Measurements from ENCODE around the gene SORL1-AS1.

Gene SORL1-AS1

DNA sequence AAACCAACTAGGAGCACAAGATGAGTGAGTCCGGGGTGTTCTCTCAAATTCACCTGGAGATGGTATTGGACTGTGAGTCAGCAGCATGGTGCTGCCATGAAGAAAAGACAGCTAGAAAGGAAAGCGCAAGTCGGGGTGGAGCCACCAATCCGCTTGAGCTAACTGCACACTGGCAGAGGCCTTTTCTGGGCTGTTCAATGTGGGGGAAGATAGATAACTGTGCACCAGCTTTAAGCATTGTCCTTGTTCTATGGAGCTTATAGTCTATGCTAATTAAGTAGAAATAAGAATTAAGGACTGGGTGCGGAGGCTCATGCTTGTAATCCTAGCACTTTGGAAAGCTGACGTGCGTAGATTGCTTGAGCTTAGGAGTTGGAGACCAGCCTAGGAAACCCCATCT, 21.9 kb upstream of the SORL1-AS1 start:
- DNase-seq = peak; percentile 43

DNA sequence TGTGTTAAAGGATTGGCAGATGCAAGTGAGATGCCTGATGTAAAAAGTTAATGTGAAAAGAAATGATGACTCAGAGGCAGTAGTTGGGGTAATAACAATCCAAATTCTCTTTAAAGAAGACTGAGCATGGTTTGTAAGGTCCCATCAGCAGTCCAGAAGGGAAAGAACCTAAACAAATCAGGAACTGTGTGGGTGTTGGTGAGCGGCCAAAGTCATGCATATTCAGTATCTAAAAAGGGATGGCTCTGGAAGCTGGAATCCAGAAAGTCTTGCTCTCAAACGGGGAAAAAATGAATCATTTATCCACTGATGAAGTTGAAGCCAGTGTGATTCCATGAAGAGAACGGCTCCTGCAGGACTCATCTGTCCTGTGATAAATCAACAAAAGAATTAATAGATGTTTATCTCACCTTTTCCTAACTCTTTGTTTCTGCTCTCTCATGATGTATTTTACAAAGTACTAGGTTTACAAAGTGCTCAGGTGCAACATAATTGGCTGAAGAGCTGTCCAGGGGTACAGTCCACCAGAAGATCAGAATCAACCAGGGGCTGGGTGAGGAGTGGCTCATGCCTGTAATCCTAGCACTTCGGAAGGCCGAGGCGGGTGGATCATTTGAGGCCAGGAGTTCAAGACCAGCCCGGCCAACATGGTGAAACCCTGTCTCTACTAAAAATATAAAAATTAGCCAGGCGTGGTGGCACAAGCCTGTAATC, 20.5 kb upstream of the SORL1-AS1 start:
- DNase-seq = no peak

DNA sequence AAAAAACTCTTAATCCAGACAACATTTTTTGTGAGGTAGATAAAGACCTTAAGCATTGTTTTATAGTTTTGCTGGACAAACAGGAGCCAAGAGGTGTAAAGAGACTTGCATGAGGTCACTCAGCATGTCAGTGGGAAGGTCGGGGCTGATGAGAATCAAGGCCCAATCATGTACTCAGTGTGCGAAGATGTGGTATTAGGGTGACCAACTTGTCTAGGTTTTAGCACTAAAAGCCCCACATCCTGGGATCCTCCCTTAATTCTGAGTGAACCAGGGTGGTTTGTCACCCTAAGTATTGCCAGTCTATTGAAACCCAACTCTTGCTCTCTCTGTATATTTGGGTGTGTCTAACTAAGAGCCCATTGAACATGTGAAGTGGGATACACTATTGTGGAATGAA, 19.5 kb upstream of the SORL1-AS1 start:
- DNase-seq = no peak

DNA sequence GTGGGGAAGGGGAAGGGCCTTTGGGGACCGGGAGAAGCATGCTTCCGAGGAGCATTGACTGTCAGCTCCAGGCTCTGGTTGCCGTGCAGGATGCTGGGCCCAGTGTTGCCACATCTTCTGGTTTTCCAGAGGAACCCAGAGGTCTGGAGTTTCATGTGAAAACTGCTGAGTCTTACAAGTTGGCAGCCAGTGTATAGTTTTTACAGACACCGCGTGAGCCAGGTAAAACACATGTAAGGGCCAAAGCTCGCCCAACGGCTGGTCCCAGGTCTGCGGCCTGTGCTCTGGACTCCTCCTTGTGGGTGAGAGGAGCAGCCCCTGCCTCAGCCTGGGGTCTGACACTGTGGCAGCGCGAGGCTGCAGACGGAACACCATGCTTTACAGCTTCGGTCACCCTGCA, 18.4 kb upstream of the SORL1-AS1 start:
- no peak for DNase-seq

DNA sequence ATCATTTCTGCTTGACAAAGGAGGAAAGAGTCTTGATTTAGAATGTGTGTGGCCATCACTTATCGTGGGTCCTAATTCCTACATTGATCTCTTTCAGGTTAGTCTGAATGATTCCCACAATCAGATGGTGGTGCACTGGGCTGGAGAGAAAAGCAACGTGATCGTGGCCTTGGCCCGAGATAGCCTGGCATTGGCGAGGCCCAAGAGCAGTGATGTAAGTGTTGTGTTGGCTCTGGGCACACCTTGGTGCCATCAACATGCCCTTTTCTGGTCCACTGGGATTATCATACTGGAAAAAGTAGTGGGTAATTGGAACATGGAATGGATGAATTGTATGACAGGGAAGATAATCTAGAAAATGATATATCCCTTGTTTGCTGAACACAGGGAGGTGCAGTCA, 17.1 kb upstream of the SORL1-AS1 start:
- no peak for DNase-seq

DNA sequence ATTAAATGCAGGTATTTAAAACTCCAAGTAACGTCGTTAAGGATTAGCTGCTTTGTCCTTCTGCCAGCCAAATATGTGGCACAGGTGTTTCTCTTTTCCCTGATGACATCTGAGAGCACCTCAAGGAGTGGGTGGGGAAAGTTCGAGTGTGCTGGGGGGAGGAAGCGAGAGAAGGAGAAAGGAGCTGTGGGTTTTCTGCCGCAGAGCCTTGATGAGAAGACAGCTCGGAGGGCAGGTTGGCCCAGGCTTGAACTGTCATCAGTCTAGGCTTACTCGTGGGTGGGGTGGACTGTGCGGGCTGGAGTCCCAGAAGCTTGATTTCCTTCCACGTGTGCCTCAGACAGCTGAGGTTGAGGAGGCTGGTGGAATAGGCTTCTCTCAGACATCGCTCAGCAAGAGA, 15.2 kb upstream of the SORL1-AS1 start:
- peak; percentile 38 for DNase-seq

DNA sequence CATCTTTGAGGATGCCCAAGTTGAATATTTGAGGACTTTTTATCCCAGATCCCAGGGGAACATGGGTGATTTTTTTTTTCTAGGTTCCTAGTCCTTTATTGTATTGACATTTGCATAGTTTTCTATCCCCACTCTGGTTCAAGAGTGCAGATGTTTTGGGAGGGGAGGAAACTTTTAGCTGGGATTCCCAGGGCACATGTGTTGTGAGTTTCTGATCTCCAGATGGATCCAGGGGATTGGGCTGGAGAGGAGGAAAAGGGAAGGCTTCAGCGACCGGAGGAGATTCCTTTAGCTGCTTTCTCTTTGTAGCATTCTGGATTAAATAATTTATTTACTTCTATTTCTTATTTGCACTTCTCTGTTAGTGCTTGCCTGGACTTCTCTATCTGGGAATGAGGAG, 14.7 kb upstream of the SORL1-AS1 start:
- DNase-seq = no peak

DNA sequence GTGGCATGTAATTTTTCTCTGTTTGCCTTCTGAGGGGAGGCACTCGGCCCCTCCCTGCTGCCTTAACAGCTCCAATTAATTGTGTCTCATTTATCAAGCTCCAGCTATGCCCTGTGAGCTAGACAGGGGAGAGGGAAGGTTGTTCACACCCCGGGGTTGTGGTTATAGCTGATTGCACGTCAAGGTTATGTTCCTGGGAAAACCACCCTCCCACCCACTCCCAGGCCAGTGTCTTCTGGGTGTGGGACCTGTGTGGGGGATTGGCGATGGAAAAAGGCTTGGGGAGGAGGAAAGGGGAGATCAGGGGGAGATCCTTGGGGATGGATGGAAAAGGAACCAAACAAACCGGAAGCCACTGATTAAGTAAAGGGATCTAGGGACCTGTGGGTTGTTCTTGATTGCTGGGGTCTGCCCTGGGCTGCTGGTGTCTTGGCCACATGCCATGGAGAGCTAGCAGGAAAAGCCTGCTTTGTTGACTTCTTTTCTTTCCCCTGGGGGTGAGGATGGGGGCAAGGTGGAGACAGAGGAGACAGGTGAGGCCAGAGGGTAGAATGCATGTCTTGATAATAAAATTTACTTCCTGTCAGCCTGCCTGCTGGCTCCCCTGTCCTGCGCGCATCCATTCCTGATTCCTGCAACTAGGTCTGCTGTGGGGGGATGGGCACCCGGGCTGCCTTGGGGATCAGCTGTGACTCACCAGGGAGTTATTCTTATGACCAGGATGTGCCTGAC, 13.5 kb upstream of the SORL1-AS1 start:
- DNase-seq = peak; percentile 63

DNA sequence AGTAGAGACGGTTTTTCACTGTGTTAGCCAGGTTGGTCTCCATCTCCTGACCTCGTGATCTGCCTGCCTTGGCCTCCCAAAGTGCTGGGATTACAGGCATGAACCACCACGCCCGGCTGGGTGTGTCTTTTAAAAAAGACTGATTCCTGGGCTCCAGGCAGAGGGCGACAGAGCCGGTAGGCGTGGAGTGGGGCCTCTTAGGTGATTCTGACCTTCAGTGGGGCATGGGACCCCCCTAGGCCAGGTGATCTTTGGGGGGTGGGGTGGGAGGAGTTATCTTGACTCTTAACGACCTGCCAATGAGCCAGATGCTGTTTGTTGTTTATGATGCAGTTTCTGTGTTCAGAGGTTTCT, 12.9 kb upstream of the SORL1-AS1 start:
- no peak for DNase-seq

DNA sequence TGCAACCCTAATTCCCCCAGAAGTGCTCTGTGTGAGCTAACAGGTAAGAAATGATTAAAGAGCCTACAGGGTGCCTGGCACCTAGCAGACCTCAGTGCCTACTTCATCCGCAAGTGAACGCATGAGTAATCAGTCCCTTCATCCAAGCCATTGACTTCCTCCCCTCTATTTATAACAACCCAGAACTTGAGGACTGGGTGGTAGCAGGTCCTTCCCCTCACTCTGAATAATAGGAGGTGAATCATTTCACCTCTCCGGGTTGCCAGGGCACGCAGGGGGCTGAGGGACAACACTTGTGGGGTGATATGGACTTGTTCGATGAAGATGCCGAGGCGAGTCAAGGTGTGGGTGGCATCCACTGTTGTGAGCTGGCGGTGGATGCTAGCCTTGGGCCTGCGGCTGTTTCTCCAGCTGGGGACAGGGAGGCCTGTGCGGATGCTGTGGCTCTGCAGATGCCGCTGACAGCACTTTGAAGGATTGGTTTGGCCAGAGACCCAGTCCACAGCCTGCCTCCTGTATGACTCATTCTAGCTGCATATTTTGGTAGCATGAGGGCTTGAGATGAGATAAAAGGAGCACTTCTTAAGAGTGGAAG, 11.7 kb upstream of the SORL1-AS1 start:
- peak; percentile 90 for DNase-seq

DNA sequence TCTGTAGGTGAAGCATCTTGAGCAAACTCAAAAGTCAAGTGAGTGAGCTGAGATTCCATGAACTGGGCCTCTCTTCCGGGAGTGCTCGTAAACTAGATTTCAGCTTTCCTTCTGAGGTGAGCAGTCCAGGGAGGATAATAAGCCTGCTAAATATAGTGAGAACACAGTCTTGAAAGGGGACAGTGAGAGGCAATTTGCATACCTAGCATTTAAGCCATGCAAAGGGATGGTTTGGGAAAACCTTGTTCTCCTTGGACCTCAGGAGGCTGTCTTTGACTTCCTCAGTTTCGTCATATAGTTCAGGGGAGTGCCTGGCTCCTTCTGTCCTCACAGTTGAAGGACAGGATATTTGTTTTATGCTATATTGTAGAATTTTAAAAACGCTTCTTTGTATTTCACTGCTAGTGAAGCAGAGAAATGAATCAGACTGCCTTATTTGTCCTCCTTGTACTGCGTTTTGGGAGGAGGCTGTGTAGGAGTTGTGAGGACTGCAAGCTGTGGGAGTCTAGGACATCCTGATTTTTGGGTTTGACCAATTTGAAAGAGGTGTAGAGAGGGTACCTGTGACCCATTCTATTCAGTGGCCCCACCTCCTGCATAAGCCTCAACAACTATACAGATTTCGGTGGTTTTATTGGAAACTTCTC, 11.0 kb upstream of the SORL1-AS1 start:
- no peak for DNase-seq

DNA sequence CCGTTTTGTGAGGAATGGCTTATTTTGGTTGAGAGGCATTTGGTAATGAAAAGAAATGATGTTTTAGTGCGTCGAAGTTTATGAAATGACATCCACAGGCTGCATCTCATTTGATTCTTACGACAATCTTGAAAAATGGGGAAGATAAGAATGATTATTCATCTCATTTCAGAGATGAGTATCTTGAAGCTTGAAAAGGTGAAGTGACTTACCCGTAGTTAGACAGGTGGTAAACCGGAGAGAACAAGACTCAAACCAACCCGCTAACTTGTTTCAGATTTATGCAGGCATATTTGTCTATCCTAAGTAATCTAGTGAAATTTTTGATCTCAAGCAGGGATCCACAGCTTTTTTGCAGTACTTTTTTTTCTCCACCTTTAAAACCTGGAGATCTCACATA, 9.1 kb upstream of the SORL1-AS1 start:
- no peak for DNase-seq

DNA sequence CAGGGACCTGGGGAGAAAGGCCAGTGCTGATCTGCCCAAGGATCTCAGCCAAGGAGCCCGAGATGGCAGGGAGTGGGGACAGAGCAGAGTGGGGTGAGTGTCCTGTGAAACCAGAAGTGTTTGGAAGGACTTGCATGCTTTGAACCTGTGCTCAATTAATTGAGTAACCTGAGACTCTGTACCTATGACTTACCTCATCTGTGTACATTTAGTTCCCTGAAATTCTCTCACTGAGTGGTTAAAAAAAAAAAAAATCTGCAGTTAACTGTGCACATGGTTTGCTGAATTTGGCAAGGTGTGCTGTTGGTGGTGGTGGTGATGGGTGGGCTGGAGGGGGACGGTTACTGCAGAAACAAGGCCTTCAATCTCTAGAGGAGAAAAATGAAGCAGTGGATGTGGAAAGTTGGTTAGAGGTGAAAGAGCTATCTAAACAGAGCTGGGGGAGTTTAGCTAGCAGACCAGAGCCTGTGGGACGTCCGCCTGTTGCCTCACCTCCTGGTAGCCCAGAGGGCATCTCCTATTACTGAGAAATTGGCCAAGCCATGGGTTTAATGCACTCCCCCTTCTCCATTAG, 8.3 kb upstream of the SORL1-AS1 start:
- DNase-seq = no peak

DNA sequence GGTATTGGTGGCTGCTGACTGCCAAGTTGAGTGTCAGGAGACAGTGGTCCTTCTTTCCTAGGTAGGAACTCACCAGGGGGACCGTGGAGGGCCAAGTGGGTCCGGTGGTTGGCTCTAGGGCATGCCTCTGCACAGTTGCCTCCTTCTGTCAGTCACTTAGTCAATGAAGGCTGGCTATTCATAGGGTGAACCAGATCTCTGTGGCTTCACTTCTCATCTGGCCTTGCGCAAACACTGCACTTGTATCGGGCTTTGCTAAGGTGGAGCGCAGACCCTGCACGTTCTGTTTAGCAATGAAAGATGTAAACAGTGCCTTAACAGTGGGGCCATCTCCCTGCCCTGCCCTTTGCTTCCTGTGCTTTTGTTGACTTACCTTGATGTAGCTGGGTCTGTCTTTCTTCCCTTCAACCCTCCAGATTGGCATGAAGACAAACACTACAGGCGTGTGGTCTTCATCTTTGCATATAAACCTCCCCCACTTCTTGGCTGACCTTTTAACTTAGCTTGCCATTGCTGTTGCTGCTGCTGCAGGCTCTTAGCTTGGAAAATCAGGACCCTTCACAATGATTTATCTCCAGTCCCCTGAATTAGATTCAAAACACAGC, 6.7 kb upstream of the SORL1-AS1 start:
- no peak for DNase-seq

DNA sequence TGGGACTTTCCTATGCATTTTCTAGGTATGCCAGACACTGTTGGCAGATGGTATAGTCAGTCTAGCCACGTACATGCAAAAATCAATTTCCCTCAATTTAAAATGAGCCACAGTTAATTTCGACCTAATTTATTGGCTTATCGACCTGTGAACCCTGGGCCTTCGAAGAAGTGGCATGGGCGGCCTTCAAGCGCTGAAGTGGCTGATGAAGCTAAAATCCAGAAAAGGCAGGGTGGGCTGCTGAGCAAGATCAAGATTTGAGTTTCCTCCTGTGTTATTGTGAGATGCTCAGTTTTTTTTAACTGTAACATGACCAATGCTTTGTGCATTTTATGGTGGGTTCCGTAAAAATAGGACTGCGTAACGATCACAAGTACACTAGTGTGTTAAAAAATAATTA, 5.8 kb upstream of the SORL1-AS1 start:
- DNase-seq = no peak

DNA sequence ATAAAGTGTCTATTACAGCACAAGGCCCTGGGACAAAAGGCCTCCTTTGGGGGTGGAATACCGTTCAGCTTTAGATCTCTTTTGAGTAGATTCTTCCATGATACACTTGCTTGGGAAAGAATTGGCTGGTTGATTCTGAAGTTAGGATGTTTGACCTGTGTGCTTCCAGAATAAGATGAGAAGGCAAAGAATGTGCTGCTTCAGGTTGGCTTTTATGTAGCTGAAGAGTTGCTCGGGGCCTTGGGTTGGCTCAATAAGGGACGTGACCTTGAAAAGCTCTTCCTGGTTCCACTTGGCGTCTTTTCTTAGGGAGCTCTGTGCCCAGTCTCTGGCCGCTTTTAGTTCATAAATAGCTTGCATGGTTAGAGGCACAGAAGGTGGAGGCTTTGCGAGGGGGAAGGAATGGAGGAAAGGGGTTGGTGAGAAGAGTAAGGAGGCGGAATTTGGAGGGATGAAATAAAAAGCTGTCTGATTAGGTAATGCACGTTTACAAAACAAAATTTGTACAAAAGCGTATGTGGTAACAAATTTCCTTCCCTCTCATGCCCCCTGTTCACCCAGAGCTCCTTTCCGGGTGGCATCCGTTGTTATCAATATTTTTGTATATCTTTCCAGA, 4.2 kb upstream of the SORL1-AS1 start:
- DNase-seq = no peak

DNA sequence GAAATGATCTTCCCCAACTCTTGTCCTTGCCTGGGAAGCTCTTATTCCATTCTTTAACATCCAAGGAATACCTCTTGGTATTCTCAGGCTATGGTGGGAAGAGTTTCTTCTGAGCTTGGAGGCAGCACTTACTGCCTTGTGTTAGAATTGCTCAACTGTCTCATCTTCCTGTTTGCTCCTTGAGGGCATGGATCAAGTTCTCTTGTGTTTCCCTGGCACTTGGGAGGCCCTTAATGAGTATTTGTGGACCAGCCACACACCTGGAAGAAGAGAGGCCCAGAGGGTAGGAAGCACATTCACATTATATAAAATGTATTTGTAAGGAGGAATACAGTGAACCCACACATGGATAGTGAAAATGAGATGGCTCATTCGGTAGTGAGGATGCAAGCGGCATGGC, 3.4 kb upstream of the SORL1-AS1 start:
- DNase-seq = no peak

DNA sequence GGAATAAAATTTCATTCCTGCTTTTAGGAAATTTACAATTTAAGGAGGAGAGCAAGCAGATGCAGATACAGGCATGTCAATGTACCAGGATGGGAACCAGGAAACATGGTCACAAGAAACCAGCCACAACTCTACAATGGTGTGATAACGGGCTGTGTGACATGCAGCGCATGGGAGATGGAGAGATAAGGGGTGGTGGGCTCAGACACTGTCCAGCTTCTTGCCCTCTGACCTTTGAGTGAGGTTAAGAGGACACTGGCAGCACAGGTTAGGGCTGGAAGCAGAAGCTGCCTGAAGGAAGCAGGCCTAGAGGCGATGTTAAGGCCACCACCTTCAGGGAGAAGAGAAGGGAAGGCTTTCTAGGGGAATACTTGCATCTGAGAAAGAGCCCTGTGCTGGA, 2.3 kb upstream of the SORL1-AS1 start:
- DNase-seq = no peak

DNA sequence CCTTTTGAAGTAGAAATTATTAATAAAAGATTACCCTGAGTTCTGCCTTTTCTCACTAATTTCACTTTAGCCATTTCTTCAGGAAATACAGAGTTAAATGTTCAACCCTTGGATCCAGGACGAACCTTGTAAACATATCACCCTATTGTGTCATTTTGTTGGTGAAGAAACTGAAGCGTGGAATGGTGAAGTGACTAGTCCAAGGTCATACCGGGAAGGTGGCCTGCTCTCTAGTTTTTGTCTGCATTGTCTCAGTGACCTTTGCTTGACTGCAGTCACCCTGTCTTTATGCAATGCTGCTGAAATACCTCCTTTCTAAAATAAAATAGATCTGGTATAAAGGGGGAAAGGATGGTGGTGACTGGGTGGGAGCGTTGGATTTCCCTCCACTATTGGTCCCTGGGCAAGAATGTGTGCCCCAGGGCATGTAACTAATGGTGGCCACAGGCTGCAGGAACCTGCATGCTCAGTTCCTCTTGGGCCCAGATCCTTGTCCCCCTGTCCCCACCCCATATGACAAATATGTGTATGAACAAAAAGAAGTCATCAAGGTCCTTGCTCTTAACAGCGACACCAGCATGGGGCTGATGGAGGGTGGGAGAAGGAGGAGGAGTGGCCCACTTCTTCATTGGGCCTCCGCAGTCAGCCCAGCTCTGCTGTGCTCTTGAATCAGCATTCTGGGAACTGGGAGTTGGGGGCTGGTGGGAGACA, 977 bp upstream of the SORL1-AS1 start:
- DNase-seq = no peak

DNA sequence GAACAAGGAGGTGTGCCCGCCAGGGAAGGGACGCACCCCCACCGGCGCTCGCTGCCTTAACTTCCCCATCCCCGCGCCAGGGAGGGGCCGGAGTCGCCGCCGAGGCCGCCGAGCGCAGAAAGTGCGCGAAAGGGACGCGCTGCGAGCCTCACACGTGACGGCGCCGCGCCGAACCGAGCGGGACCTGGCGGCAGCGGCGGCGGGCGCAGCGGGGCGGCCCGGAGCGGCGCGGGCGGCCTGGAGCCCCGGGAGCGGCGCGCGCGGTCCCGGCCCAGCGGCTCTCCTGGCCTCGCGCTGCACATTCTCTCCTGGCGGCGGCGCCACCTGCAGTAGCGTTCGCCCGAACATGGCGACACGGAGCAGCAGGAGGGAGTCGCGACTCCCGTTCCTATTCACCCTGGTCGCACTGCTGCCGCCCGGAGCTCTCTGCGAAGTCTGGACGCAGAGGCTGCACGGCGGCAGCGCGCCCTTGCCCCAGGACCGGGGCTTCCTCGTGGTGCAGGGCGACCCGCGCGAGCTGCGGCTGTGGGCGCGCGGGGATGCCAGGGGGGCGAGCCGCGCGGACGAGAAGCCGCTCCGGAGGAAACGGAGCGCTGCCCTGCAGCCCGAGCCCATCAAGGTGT, 670 bp downstream of the SORL1-AS1 start, which contains the start of gene SORL1:
Gene SORL1, plus strand, starts transcription at position 329 of the 623 bp plus-strand sequence. Its CDS starts 18 bp downstream, at position 347.
- peak; percentile 80 for DNase-seq
